BLaER1 treated with 17β-estradiol and CSF1 and Interleukin-3, amounts not matched to agents 10 nM and 100 nM (cell line): ENCODE measurements around the gene CLDN6.

Source experiments
- H3K27ac ChIP-seq, 11 experiments: shearing (Covaris generic); formaldehyde crosslinking; 2 replicates each; pipeline ENCODE4 v1.8.1; 2022
- H3K27me3 ChIP-seq, 11 experiments: shearing (Covaris generic); formaldehyde crosslinking; 2 replicates each; pipeline ENCODE4 v1.8.1; 2022
- H3K36me3 ChIP-seq, 11 experiments: shearing (Covaris generic); formaldehyde crosslinking; 2 replicates each; pipeline ENCODE4 v1.8.1; 2022
- H3K4me1 ChIP-seq, 10 experiments: shearing (Covaris generic); formaldehyde crosslinking; 2 replicates each; pipeline ENCODE4 v1.8.1; 2022
- H3K4me2 ChIP-seq, 11 experiments: shearing (Covaris generic); formaldehyde crosslinking; 2 replicates each; pipeline ENCODE4 v1.8.1; 2022
- H3K4me3 ChIP-seq, 10 experiments: shearing (Covaris generic); formaldehyde crosslinking; 2 replicates each; pipeline ENCODE4 v1.8.1; 2022
- H3K9ac ChIP-seq, 11 experiments: shearing (Covaris generic); formaldehyde crosslinking; 2 replicates each; pipeline ENCODE4 v1.8.1; 2022
- H3K9me3 ChIP-seq, 11 experiments: shearing (Covaris generic); formaldehyde crosslinking; replicated peaks in 1 of 11; 2 replicates each; pipeline ENCODE4 v1.8.1; 2022
- H4K20me1 ChIP-seq, 11 experiments: shearing (Covaris generic); formaldehyde crosslinking; 2 replicates each; pipeline ENCODE4 v1.8.1; 2022
- Cebpa-rat ChIP-seq, 11 experiments: shearing (Covaris generic); IDR thresholded peaks; 2 replicates each; pipeline ENCODE4 v1.8.1; 2022

Gene CLDN6

DNA sequence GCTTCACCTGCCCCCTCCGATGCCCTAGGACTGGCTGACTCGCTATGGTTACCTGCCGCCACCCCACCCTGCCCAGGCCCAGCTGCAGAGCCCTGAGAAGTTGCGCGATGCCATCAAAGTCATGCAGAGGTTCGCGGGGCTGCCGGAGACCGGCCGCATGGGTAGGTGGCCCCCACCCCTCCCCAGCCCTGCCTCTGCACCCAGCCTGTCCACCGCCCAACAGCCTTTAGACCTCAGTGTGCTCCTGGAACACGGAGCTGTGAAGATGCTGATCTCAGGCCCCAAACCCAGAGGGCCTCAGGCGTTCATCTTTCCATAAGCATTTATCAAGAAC is 29.4 kb upstream of the CLDN6 start:
- Histone ChIP-seq H3K9me3 (no peaks in the 10 kb centered on the region), H3K27me3 (peaks cover 81 to 91% (median 85%) of the 10 kb centered on the region in 11 experiments), H3K36me3 (peaks cover 0 to 8% (median 0%) of the 10 kb centered on the region in 11 experiments; a peak in 1 of 22 replicates), H3K9ac (no peak overlapping the region), H3K4me1 (peaks cover 47 to 81% (median 68%) of the 10 kb centered on the region in 10 experiments), H4K20me1 (peaks cover 0 to 29% (median 5%) of the 10 kb centered on the region in 11 experiments; a peak in 8 of 22 replicates), H3K27ac (peak overlapping the region in 1 of 11 experiments; percentile 61; a peak in 1 of 22 replicates), H3K4me2 (peak overlapping the region in 9 of 11 experiments; percentile 97 to 100 (median 99); a peak in 8 of 22 replicates), H3K4me3 (peak overlapping the region in 2 of 10 experiments; percentile 66 to 71; a peak in 1 of 20 replicates)
- no peak for TF ChIP-seq Cebpa-rat (IDR thresholded peaks at IDR 0.05)

GRCh38 chr16:3046641-3047386 is 28.8 kb upstream of the CLDN6 start:
- peaks cover 0 to 7% (median 0%) of the 10 kb centered on the region in 11 experiments; a peak in 1 of 22 replicates for H3K36me3 ChIP-seq
- H3K9ac ChIP-seq, result peak overlapping the region in 10 of 11 experiments; percentile 39 to 75 (median 69); a peak in 13 of 22 replicates
- H3K4me2 ChIP-seq, result peak overlapping the region; percentile 97 to 100 (median 99)
- no peaks in the 10 kb centered on the region for H3K9me3 ChIP-seq
- H3K4me3 ChIP-seq, result peak overlapping the region; percentile 52 to 75 (median 62); a peak in 19 of 20 replicates
- H3K27me3 ChIP-seq, result peaks cover 86 to 97% (median 91%) of the 10 kb centered on the region in 11 experiments
- no peak for TF ChIP-seq Cebpa-rat (IDR thresholded peaks at IDR 0.05)
- peaks cover 0 to 29% (median 5%) of the 10 kb centered on the region in 11 experiments; a peak in 8 of 22 replicates for H4K20me1 ChIP-seq
- H3K4me1 ChIP-seq, result peaks cover 42 to 77% (median 63%) of the 10 kb centered on the region in 10 experiments
- peak overlapping the region in 3 of 11 experiments; percentile 25 to 61 (median 41); a peak in 4 of 22 replicates for H3K27ac ChIP-seq

GRCh38 chr16:3045758-3046640 is 28.0 kb upstream of the CLDN6 start, which contains the start of gene MMP25:
Gene MMP25, plus strand, starts transcription at chr16:3046561. Its CDS starts 357 bp downstream, at chr16:3046918.
- Histone ChIP-seq H3K4me3 (peak within 1 kb of the TSS; percentile 52 to 75 (median 62)), H3K27me3 (peaks cover 91 to 100% (median 99%) of the 10 kb centered on the region in 11 experiments), H3K9ac (peak within 1 kb of the TSS; percentile 39 to 75 (median 69); a peak in 20 of 22 replicates), H3K36me3 (no peaks in the 10 kb centered on the region), H4K20me1 (peaks cover 0 to 29% (median 5%) of the 10 kb centered on the region in 11 experiments; a peak in 8 of 22 replicates), H3K4me1 (peaks cover 34 to 69% (median 54%) of the 10 kb centered on the region in 10 experiments), H3K9me3 (no peaks in the 10 kb centered on the region), H3K27ac (peak within 1 kb of the TSS in 9 of 11 experiments; percentile 25 to 62 (median 52); a peak in 15 of 22 replicates), H3K4me2 (peak within 1 kb of the TSS; percentile 97 to 100 (median 99))
- TF ChIP-seq Cebpa-rat (IDR thresholded peaks at IDR 0.05), result no peak

GRCh38 chr16:3044708-3045107 is 26.7 kb upstream of the CLDN6 start:
- peaks cover 22 to 56% (median 42%) of the 10 kb centered on the region in 10 experiments for H3K4me1 ChIP-seq
- H3K27me3 ChIP-seq, result peaks cover 89 to 100% (median 100%) of the 10 kb centered on the region in 11 experiments
- H3K4me3 ChIP-seq, result peak overlapping the region in 7 of 10 experiments; percentile 61 to 75 (median 63); a peak in 7 of 20 replicates
- H3K36me3 ChIP-seq, result no peaks in the 10 kb centered on the region
- no peaks in the 10 kb centered on the region for H3K9me3 ChIP-seq
- no peak overlapping the region for H3K9ac ChIP-seq
- H3K4me2 ChIP-seq, result peak overlapping the region; percentile 97 to 100 (median 99); a peak in 20 of 22 replicates
- no peak overlapping the region for H3K27ac ChIP-seq
- H4K20me1 ChIP-seq, result peaks cover 0 to 29% (median 5%) of the 10 kb centered on the region in 11 experiments; a peak in 8 of 22 replicates
- no peak for TF ChIP-seq Cebpa-rat (IDR thresholded peaks at IDR 0.05)

GRCh38 chr16:3042376-3042775 is 24.4 kb upstream of the CLDN6 start:
- H3K4me1 ChIP-seq, result peaks cover 13 to 36% (median 24%) of the 10 kb centered on the region in 10 experiments; a peak in 19 of 20 replicates
- peaks cover 89 to 100% (median 100%) of the 10 kb centered on the region in 11 experiments for H3K27me3 ChIP-seq
- no peaks in the 10 kb centered on the region for H3K36me3 ChIP-seq
- no peak overlapping the region for H3K4me3 ChIP-seq
- peaks cover 0 to 26% (median 8%) of the 10 kb centered on the region in 11 experiments; a peak in 9 of 22 replicates for H4K20me1 ChIP-seq
- no peak overlapping the region for H3K27ac ChIP-seq
- H3K9ac ChIP-seq, result no peak overlapping the region
- H3K9me3 ChIP-seq, result no peaks in the 10 kb centered on the region
- peak overlapping the region in 4 of 11 experiments; percentile 4 to 31 (median 14); a peak in 5 of 22 replicates for H3K4me2 ChIP-seq
- TF ChIP-seq Cebpa-rat (IDR thresholded peaks at IDR 0.05), result peak in 1 of 11 experiments; percentile 37; a peak in 1 of 22 replicates

DNA sequence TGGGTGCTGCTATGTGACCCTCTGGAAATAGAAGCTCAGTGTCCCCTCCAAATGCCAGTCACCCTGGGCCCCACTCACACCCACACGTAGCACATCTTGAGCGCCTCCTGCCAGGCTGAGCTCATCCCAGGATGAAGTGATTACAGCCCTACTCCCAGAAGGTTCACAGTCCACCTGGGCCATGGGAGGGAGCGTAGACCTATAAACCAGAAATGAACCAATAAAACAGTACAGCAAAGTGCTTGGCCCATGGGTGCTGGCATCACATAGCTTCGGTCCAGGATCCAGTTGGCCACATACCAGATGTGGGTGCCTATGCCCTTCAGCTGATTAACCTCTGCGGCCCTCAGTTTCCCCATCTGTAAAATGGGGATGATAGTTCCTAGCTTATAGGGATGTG is 20.9 kb upstream of the CLDN6 start:
- peaks cover 93 to 100% (median 100%) of the 10 kb centered on the region in 11 experiments for H3K27me3 ChIP-seq
- H3K4me2 ChIP-seq, result no peak overlapping the region

GRCh38 chr16:3038256-3038655 is 20.3 kb upstream of the CLDN6 start:
- Histone ChIP-seq H3K9ac (no peak overlapping the region), H3K4me1 (peaks cover 10 to 28% (median 13%) of the 10 kb centered on the region in 10 experiments; a peak in 18 of 20 replicates), H3K27me3 (peaks cover 93 to 100% (median 100%) of the 10 kb centered on the region in 11 experiments), H4K20me1 (peaks cover 0 to 39% (median 7%) of the 10 kb centered on the region in 11 experiments; a peak in 11 of 22 replicates), H3K4me3 (no peak overlapping the region), H3K27ac (no peak overlapping the region), H3K4me2 (no peak overlapping the region), H3K9me3 (no peaks in the 10 kb centered on the region), H3K36me3 (no peaks in the 10 kb centered on the region)
- peak in 3 of 11 experiments; percentile 31 to 46 (median 37); a peak in 3 of 22 replicates for TF ChIP-seq Cebpa-rat (IDR thresholded peaks at IDR 0.05)

More for the DNA sequence above, 20.9 kb upstream of the CLDN6 start:
- Histone ChIP-seq H3K4me1 (peaks cover 10 to 26% (median 13%) of the 10 kb centered on the region in 10 experiments; a peak in 18 of 20 replicates), H3K4me3 (no peak overlapping the region), H4K20me1 (peaks cover 0 to 32% (median 7%) of the 10 kb centered on the region in 11 experiments; a peak in 11 of 22 replicates), H3K9me3 (no peaks in the 10 kb centered on the region), H3K9ac (no peak overlapping the region), H3K27ac (no peak overlapping the region), H3K36me3 (no peaks in the 10 kb centered on the region)
- no peak for TF ChIP-seq Cebpa-rat (IDR thresholded peaks at IDR 0.05)
